Activated T-cell treated with anti-CD3 and anti-CD28 coated beads, Interleukin-2, amount 50 U/mL, for 24 hours (primary cell): ENCODE measurements around the gene SLC16A12.
"Not testable (repeated sequence)": the region's sequence is repeated elsewhere in the genome, so short reads cannot be mapped to it uniquely, and the experiment has no call there.

Source experiments
- DNase-seq: peaks from one replicate; pipeline ENCODE4 v3.0.0-alpha.2; 2020
- H3K27ac Mint-ChIP-seq: 2 replicates; pipeline ENCODE4 v1.8.0; 2020; ENCODE audit warnings: mild to moderate bottlenecking, mixed read lengths
- H3K27me3 Mint-ChIP-seq: 2 replicates; pipeline ENCODE4 v1.8.0; 2020; ENCODE audit warnings: mixed read lengths
- H3K36me3 Mint-ChIP-seq: 2 replicates; pipeline ENCODE4 v1.8.0; 2020; ENCODE audit warnings: low read depth, mixed read lengths
- H3K4me1 Mint-ChIP-seq: 2 replicates; pipeline ENCODE4 v1.8.0; 2020; ENCODE audit warnings: low read depth, mixed read lengths
- H3K4me3 Mint-ChIP-seq: 2 replicates; pipeline ENCODE4 v1.8.0; 2020; ENCODE audit warnings: mild to moderate bottlenecking, moderate library complexity, mixed read lengths
- H3K9me3 Mint-ChIP-seq: 2 replicates; pipeline ENCODE4 v1.8.0; 2020; ENCODE audit warnings: mixed read lengths

The SLC16A12 gene

DNA sequence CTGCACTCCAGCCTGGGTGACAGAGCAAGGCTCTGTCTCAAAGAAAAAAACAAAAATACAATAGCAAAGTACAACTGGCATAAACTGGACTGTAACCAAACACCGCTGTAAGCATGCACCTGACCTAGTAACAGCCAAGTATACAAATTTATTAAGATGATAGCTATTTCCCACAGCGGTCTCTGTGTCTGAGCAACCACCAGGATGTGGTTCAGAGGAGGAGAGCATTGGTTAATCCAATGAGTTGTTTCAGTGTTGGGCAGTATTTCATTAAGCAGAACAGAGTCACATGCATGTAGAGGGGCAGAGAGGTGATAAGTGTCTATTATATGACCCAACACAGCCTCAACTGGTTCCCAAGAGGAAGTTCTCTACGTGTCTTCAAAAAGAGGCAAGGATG, 4.0 kb downstream of the SLC16A12 start:
- peaks cover 54% of the 10 kb centered on the region for H3K27me3 Mint-ChIP-seq
- H3K27ac Mint-ChIP-seq, result no peak overlapping the region
- no peak for DNase-seq
- H3K36me3 Mint-ChIP-seq, result no peaks in the 10 kb centered on the region
- no peak overlapping the region for H3K4me3 Mint-ChIP-seq
- H3K4me1 Mint-ChIP-seq, result peaks cover 13% of the 10 kb centered on the region
- H3K9me3 Mint-ChIP-seq, result no peaks in the 10 kb centered on the region

DNA sequence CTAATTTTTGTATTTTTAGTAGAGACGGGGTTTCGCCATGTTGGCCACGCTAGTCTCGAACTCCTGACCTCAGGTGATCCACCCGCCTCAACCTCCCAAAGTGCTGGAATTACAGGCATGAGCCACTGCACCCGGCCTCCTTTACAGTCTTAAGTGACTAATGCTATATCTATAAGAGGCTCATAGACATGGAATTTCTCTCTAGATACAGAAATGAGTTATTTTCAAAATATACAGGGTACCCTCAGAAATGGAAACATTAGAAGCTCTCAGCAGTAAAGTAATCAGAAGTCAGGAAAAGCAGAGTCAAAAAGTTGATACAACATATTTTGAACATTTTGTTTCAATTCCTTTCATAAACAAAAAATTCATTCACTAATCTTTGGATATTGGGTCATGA, 5.7 kb downstream of the SLC16A12 start:
- not testable (repeated sequence) for H3K4me3 Mint-ChIP-seq, H3K4me1 Mint-ChIP-seq, H3K9me3 Mint-ChIP-seq, DNase-seq, H3K27ac Mint-ChIP-seq, H3K36me3 Mint-ChIP-seq
- peaks cover 41% of the 10 kb centered on the region for H3K27me3 Mint-ChIP-seq

DNA sequence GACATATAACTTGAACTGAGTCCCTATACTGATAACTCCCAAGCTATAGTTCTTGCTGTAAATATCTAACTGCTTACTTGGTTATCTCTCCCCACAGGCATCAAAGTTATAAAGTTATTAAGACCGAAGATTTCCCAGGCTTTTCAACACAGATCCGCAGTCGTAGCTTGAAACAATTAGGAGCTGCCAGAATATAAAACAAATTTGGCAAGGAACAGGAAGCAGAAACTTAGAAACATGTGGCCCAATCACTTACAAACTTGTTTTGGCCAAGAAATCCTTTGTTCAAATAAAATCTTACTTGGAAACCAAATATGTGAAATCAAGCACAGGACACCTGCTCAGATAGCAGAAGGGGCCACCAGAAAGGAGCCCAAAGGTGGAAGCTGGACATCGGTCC, 9.0 kb downstream of the SLC16A12 start:
- Mint-ChIP-seq H3K36me3 (no peaks in the 10 kb centered on the region), H3K4me3 (no peak overlapping the region), H3K27me3 (peaks cover 16% of the 10 kb centered on the region), H3K9me3 (no peaks in the 10 kb centered on the region), H3K4me1 (no peaks in the 10 kb centered on the region), H3K27ac (no peak overlapping the region)
- DNase-seq, result no peak

DNA sequence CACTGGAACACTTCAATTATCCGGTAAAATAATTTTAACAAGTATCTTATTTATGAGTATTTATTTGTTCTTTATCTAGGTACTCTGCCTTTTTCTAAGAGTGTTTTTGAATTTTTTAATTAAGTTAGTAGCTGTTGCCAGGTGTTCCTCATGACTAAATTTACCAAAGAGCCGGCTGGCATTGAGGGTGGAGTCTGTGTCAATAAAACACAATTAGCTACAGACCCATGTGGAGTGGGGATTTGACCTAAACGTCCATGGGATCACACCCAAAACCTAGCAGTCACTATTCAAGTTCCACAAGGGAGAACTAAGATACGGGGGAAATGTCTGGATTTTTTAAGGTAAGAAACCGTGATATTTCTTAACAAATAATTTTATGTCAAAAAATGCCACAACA, 9.8 kb downstream of the SLC16A12 start:
- no peaks in the 10 kb centered on the region for H3K4me1 Mint-ChIP-seq
- H3K27ac Mint-ChIP-seq, result no peak overlapping the region
- DNase-seq, result no peak
- no peak overlapping the region for H3K4me3 Mint-ChIP-seq
- H3K9me3 Mint-ChIP-seq, result no peaks in the 10 kb centered on the region
- H3K27me3 Mint-ChIP-seq, result peaks cover 11% of the 10 kb centered on the region
- no peaks in the 10 kb centered on the region for H3K36me3 Mint-ChIP-seq

DNA sequence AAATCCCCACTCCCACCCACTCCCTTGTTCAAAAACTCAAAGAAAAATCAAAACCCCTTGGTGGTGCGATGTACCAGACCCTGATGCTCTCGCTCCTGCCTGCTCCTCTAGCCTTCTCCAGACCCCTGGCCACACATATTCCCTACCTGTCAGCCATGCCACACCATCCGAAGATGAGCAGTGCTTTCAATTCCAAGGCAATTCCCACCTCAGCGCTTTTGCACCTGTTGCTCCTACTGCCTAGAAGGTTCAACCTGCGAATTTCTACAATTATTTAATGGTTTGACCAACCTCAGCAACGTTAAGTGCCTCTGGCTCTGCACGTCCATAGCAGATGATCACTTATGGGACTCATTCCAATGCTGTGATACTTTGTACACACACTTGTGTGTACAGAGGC, 11.1 kb downstream of the SLC16A12 start:
- Mint-ChIP-seq H3K4me1 (no peaks in the 10 kb centered on the region), H3K4me3 (no peak overlapping the region), H3K27me3 (peaks cover 3% of the 10 kb centered on the region), H3K36me3 (no peaks in the 10 kb centered on the region), H3K27ac (no peak overlapping the region), H3K9me3 (no peaks in the 10 kb centered on the region)
- no peak for DNase-seq

DNA sequence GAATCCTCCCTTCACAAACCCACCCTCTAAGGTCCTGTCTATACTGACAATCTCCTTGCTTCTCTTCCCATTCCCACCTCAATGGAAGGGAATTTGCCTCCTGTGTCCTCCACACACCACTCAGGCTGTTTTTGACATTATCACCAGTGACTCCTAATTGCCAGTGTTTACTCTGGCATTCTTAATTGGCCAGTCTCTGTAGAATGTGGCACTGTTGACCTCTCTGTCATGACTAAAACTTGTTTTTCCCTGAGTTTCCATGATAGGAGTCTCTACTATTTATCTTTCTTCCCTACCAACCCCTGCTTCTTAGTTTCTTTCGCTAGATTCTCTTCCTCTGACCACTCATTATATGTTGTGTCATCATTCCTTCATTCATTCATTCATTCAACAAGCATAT, 12.1 kb downstream of the SLC16A12 start:
- H3K27ac Mint-ChIP-seq, result no peak overlapping the region
- H3K4me3 Mint-ChIP-seq, result no peak overlapping the region
- no peak for DNase-seq
- H3K4me1 Mint-ChIP-seq, result no peaks in the 10 kb centered on the region
- no peaks in the 10 kb centered on the region for H3K9me3 Mint-ChIP-seq
- peaks cover 3% of the 10 kb centered on the region for H3K27me3 Mint-ChIP-seq
- H3K36me3 Mint-ChIP-seq, result no peaks in the 10 kb centered on the region

DNA sequence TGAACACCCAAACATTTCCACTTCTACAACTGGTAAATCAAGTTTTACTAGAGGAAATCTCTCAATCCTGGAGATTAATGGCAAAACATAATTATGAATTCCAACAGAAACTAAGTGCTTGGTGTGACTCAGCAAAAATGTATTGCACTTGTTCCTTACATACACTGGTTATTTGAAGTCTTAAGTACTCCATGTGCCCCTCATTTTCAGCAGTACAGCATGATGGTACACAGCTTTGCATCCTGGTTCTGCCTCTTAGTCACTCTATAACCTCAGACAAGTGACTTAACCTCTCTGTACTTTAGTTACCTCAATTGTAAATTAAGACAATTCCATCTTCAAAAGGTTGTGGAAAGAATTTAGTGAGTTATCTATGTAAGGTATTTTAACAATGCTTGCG, 12.9 kb downstream of the SLC16A12 start:
- Mint-ChIP-seq H3K36me3 (no peaks in the 10 kb centered on the region), H3K4me1 (no peaks in the 10 kb centered on the region), H3K4me3 (no peak overlapping the region), H3K27ac (no peak overlapping the region), H3K9me3 (no peaks in the 10 kb centered on the region), H3K27me3 (peaks cover 3% of the 10 kb centered on the region)
- no peak for DNase-seq

DNA sequence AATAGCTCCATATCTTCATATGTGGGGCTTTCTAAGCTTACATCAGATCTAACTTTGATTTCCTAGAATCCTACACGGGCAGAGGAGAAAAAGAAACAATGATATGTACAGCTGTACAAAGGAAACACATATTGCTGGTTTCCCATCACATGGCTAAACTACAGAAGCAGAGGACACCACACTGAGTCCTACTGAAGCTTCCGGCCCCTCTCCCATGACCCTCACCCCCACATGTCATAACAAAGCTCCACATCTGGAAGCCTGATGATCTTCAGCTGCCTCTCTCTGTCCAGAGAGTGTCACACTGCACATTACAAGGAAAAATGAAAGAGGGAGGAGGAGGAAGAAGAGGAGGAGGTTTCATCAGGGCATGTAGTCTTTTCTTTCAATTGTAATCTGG, 14.0 kb downstream of the SLC16A12 start:
- no peak for DNase-seq
- no peaks in the 10 kb centered on the region for H3K4me1 Mint-ChIP-seq
- no peaks in the 10 kb centered on the region for H3K36me3 Mint-ChIP-seq

DNA sequence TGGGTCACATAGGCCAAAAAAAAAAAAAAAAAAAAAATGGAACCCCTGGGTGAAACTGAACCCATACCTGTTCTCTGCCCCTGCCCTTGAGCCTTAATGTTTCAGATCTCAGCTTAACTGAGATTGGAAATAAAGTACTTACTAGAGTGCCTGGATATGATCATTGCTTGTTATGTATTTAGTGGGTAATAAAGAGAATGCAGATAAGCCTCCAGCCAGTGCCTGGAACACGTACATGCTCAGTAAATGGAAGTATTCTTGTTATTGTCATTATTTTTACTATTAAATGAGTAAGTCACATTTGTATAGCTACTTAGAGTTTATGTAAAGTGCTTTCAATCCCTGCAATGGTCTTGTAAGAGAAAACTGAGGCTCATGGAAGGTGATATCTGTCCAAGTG, 14.7 kb downstream of the SLC16A12 start:
- no peak overlapping the region for H3K4me3 Mint-ChIP-seq
- no peak for DNase-seq
- H3K36me3 Mint-ChIP-seq, result no peaks in the 10 kb centered on the region
- no peaks in the 10 kb centered on the region for H3K9me3 Mint-ChIP-seq
- H3K27me3 Mint-ChIP-seq, result peaks cover 3% of the 10 kb centered on the region
- H3K4me1 Mint-ChIP-seq, result no peaks in the 10 kb centered on the region
- no peak overlapping the region for H3K27ac Mint-ChIP-seq

More for the DNA sequence above, 14.0 kb downstream of the SLC16A12 start:
- Mint-ChIP-seq H3K27ac (no peak overlapping the region), H3K9me3 (no peaks in the 10 kb centered on the region), H3K4me3 (no peak overlapping the region), H3K27me3 (peaks cover 3% of the 10 kb centered on the region)

DNA sequence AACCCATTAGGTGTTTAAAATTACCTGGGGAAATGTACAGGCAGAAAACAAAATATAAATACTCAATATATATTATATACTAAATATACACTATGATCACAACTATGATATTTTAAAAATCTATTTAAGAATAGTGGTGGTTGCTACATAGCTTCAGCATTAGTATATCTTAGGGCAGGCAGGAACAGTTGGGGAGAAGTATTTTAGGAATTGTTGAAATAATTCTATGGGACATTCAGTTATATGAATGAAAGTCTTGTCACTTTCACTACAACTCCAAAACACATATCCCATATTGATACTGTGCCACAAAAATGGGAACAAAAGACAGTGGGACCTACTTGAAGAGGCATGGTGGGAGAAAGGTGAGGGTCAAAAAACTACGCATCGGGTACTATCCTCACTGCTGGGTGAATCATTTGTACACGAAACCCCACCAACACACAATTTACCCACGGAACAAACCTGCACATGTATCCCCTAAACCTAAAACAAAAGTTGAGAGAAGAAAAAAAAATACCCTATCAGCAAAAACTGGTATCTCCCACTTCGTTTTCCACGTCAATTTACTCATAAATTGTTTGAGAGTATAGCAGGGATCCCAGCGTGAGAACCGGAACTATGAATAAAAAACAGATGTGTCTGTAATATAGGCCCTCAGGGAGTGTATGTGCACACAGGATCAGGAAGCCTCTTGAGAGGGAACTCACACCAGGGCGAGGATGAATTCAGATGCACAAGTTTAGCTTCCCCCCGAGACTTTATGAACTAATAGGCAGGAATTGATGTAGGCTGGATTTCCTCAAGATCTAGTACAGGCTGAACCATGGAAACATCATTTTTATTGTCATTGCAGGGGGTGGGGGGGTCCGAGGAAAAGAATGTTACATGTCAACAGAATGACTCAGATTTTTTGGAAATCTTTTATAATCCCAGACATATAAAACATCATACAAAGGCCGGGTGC, 16.2 kb downstream of the SLC16A12 start:
- Mint-ChIP-seq H3K4me1 (peaks cover 2% of the 10 kb centered on the region), H3K36me3 (no peaks in the 10 kb centered on the region), H3K27me3 (peaks cover under 1% of the 10 kb centered on the region), H3K9me3 (no peaks in the 10 kb centered on the region), H3K27ac (no peak overlapping the region), H3K4me3 (no peak overlapping the region)
- DNase-seq, result no peak

DNA sequence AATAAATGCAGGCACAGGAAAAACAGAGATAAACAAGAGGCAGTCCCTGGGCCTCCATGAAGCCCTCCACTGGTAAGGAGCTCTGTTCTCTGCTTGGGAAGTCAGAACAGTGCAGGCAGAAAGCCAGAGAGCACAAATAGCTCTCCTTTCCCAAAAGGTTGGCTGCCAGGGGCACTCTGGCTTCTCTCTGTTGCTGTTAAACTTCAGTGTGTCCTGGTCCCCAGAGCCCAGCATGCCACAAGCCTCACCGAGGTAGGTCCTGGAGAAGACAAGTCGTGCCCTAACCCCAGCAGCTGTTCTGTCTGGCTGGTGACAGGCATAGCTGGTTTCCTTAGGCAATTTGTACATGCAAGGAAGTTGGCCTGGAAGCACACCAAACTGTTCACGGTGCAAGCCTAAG, 17.3 kb downstream of the SLC16A12 start:
- Mint-ChIP-seq H3K36me3 (no peaks in the 10 kb centered on the region), H3K9me3 (no peaks in the 10 kb centered on the region), H3K4me3 (no peak overlapping the region), H3K27ac (no peak overlapping the region), H3K4me1 (peaks cover 2% of the 10 kb centered on the region), H3K27me3 (no peaks in the 10 kb centered on the region)
- no peak for DNase-seq

DNA sequence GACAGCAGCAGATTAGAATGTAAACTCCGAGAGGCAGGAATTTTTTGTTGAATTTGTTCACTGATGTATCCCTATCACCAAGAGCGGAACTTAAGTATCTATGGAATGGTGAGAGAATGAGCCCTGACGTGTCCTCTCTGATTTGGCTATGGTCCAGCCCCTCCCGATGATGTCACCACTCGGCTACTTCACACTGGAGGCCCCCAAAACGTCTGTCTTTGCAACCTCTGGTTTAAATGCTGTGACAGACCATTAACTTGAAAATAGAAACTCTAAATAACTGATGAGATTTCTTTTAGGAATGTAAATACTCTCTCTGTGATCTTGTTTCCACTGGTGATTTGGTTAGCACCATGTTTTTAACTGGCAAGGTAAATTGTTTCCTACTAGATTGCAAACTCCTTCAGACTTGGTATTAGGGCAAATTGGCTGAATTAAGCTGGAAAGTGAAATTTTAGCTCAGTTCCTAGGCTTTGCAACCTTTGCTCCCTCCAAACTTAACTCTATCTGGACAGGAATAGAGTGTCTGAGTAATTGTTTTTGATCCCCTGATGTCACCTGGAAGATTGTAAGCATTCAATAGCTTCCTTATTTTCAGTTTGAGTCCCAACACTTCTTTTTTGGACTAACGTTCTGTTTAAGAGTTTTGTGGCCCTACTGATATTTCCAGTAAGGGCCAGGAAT, 19.1 kb downstream of the SLC16A12 start:
- Mint-ChIP-seq H3K27ac (no peak overlapping the region), H3K4me3 (no peak overlapping the region), H3K27me3 (no peaks in the 10 kb centered on the region), H3K9me3 (no peaks in the 10 kb centered on the region), H3K4me1 (peaks cover 2% of the 10 kb centered on the region), H3K36me3 (no peaks in the 10 kb centered on the region)
- no peak for DNase-seq

DNA sequence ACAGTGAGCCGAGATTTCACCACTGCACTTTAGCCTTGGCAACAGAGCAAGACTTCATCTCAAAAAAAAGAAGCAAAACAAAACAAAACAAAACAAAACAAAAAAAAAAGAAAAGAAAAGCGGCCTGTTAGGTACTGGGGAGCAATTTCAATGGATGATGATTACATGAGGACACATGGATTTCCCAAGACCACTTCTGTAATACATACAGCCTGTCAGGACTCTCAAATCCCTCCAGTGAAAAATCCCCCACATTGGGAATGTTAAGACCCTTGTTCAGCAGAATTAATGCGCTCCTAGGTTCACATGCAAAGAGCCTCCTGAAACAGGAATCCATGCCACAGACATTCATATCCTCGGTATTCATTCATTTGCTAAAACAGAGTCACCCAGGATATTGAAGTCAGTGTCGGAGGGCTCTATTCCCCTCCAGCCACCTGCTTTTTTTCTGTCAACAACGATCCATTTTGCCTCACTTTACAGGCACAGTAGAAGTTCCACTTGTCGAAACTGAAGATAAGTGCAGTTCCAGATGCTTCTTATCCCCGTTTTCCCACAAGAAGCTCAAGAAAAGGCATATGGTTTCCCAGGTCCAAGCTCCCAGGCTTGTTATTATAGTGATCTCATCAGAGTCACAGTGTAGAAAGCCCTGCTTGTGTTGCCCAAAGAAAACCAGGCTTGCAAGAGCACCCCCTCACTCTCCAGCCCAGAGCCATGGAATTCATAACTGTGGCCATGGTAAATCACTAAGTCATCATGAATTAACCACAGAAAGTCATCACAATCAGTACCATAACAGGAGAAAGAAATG, 20.2 kb downstream of the SLC16A12 start:
- H3K4me3 Mint-ChIP-seq, result no peak overlapping the region
- no peak overlapping the region for H3K27ac Mint-ChIP-seq
- peaks cover 2% of the 10 kb centered on the region for H3K4me1 Mint-ChIP-seq
- DNase-seq, result no peak
- no peaks in the 10 kb centered on the region for H3K27me3 Mint-ChIP-seq
- H3K9me3 Mint-ChIP-seq, result no peaks in the 10 kb centered on the region
- H3K36me3 Mint-ChIP-seq, result no peaks in the 10 kb centered on the region

DNA sequence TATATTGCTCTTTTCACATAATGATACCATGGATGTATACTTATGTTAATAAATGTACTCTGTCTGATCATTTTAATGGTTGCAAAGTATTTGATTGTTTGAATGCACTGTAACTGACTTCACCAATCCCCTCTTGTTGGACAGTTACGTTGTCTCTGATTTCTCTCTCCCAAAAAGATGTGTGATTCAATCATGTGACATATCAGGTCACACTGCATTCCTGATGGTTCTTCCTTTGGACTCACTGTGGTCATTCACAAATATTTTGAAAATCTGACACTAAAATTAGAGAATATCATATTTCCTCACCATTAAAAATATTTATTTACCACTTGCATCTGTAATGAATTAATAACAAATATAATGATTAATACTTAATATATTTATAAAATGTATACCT, 22.2 kb downstream of the SLC16A12 start:
- Mint-ChIP-seq H3K4me3 (no peak overlapping the region), H3K36me3 (no peaks in the 10 kb centered on the region), H3K9me3 (no peaks in the 10 kb centered on the region), H3K27ac (no peak overlapping the region), H3K4me1 (peaks cover 2% of the 10 kb centered on the region), H3K27me3 (no peaks in the 10 kb centered on the region)
- no peak for DNase-seq
